Kidney (tissue), 14 donors: Measurements from ENCODE around the gene RINT1. TPM values are rescaled to one million over a fixed set of nuclear protein-coding genes. Genes with fewer than 3 reads are reported as not detected.

Source experiments
- DNase-seq, 5 donors: peaks; one replicate each; pipeline ENCODE4 v3.0.0-alpha.2; 2013 to 2020
- FAIRE-seq: peaks from 2 replicates; lab custom pipeline; 2012; peaks lifted over from hg19 to GRCh38; lab: Jason Lieb, UNC
- H3K27ac ChIP-seq, 2 donors: one replicate each; pipeline ENCODE4 v1.7.0; 2013; ENCODE audit warnings: low read depth in 2 of 2, low read length in 2 of 2, inconsistent platforms in 1 of 2
- H3K27me3 ChIP-seq: one replicate; pipeline ENCODE4 v1.7.1; 2013; ENCODE audit warnings: low read length, inconsistent platforms; ENCODE audit not compliant: control insufficient read depth, insufficient read depth
- H3K36me3 ChIP-seq, 3 donors: one replicate each; pipeline versions ENCODE4 v1.7.0 to v1.7.1; 2013; ENCODE audit warnings: low read length in 3 of 3, control low read depth in 1 of 3, inconsistent platforms in 1 of 3; ENCODE audit not compliant: insufficient read depth in 3 of 3, control insufficient read depth in 2 of 3
- H3K4me1 ChIP-seq, 3 donors: one replicate each; pipeline versions ENCODE4 v1.7.0 to v1.7.1; 2013; ENCODE audit warnings: low read length in 3 of 3, inconsistent platforms in 1 of 3, low read depth in 1 of 3; ENCODE audit not compliant: control insufficient read depth in 2 of 3, insufficient read depth in 2 of 3
- H3K4me3 ChIP-seq, 3 donors: one replicate each; pipeline versions ENCODE4 v1.7.0 to v1.8.1; 2013; ENCODE audit warnings: low read length in 3 of 3, control low read depth in 1 of 3, inconsistent platforms in 1 of 3
- H3K9ac ChIP-seq, 3 donors: one replicate each; pipeline versions ENCODE4 v1.7.0 to v1.7.1; 2013; ENCODE audit warnings: low read length in 3 of 3, control low read depth in 1 of 3, inconsistent platforms in 1 of 3
- H3K9me3 ChIP-seq, 3 donors: one replicate each; pipeline versions ENCODE4 v1.7.0 to v1.7.1; 2013; ENCODE audit warnings: low read length in 3 of 3, control low read depth in 1 of 3, inconsistent platforms in 1 of 3; ENCODE audit not compliant: control insufficient read depth in 2 of 3, insufficient read depth in 1 of 3
- intact Hi-C: fragments of 100-400 bp; cut with DNase I; formaldehyde crosslinking; loops from one replicate; pipeline ENCODE4 v1.11.1; 2022
- polyA plus RNA-seq: library from polyadenylated mRNA; stranded (reverse); fragments of 350-450 nt; fragmentation: Illumina TruSeq; extraction: RNeasy Lipid Tissue Mini Kit (QIAGEN cat#74804); gene quantifications from one replicate; pipeline ENCODE4 v1.2.3, GENCODE V29; 2014; ENCODE audit warnings: low read depth, low replicate concordance; ENCODE audit not compliant: insufficient read depth
- total RNA-seq: library from RNA; stranded (reverse); fragmentation: NEBNext Ultra II Directional; extraction: Animal tissue kit (Norgen Biotek cat#: 25700); gene quantifications from one replicate; pipeline ENCODE4 v1.2.1, GENCODE V29; 2021
- TF ChIP-seq, protein P1 (sequence below): IDR thresholded peaks from 3 replicates; pipeline ENCODE4 v1.5.1; 2012; ENCODE audit warnings: mild to moderate bottlenecking, moderate library complexity, borderline replicate concordance; ENCODE audit not compliant: insufficient read depth; ENCODE audit errors: extremely low read depth
- donor health status: control.
- donor health status: control.
- donor health status: control.
- donor health status: control.
- donor health status: control.
- donor health status: DM: yes; HTN: yes; CAD: no.
- donor health status: Normal renal cell carcinoma (clear cell type).

Gene RINT1
- total and polyA plus RNA-seq, 2 donors from 2014 or later, result 7.1 to 14.2 TPM

DNA sequence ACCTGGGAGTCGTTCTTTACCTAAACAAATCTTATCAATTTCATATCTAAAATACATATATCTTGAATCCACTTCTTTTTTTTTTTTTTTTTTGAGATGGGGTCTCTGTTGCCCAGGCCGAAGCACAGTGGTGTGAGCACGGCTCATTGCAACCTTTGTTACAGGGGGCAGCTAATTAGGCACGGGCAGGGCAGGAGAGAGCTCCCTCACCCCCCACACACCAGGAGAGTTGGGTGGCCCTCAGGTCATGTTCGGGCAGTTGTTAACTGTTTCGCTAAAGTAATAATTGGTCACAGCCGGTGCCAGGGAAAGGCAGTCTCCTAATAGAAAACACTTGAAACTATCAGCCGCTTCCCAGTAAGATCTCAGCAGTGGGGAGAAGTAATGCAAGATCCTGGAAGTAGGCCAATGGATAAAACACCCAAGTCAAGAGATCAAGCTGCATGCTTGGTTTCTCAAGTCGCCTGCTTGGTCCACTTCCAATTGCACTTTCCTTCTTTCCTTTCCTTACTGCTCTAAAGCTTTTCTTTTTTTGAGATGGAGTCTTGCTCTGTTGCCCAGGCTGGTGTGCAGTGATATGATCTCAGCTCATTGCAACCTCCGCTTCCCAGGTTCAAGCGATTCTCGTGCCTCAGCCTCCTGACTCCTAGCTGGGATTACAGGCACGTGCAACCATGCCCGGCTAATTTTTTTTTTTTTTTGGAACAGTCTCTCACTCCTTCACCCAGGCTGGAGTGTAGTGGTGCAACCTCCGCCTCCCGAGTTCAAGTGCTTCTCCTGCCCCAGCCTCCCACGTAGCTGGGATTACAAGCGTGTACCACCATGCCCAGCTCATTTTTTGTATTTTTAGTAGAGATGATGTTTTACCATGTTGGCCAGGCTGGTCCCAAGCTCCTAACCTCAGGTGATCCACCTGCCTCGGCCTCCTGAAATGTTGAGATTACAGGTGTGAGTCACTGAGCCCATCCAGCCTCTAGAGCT, 70.6 kb downstream of the RINT1 start:
- no peaks in the 10 kb centered on the region for H3K4me1 ChIP-seq
- H3K36me3 ChIP-seq, result no peaks in the 10 kb centered on the region
- intact Hi-C loops, result no loop called here
- peak in 1 of 5 donors; percentile 21 for DNase-seq
- no peak overlapping the region for H3K9ac ChIP-seq
- no peaks in the 10 kb centered on the region for H3K27me3 ChIP-seq
- no peak overlapping the region for H3K4me3 ChIP-seq
- no peak overlapping the region for H3K27ac ChIP-seq
- no peak for FAIRE-seq
- no peaks in the 10 kb centered on the region for H3K9me3 ChIP-seq
- TF ChIP-seq, protein P1, sequence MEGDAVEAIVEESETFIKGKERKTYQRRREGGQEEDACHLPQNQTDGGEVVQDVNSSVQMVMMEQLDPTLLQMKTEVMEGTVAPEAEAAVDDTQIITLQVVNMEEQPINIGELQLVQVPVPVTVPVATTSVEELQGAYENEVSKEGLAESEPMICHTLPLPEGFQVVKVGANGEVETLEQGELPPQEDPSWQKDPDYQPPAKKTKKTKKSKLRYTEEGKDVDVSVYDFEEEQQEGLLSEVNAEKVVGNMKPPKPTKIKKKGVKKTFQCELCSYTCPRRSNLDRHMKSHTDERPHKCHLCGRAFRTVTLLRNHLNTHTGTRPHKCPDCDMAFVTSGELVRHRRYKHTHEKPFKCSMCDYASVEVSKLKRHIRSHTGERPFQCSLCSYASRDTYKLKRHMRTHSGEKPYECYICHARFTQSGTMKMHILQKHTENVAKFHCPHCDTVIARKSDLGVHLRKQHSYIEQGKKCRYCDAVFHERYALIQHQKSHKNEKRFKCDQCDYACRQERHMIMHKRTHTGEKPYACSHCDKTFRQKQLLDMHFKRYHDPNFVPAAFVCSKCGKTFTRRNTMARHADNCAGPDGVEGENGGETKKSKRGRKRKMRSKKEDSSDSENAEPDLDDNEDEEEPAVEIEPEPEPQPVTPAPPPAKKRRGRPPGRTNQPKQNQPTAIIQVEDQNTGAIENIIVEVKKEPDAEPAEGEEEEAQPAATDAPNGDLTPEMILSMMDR, result no peak

DNA sequence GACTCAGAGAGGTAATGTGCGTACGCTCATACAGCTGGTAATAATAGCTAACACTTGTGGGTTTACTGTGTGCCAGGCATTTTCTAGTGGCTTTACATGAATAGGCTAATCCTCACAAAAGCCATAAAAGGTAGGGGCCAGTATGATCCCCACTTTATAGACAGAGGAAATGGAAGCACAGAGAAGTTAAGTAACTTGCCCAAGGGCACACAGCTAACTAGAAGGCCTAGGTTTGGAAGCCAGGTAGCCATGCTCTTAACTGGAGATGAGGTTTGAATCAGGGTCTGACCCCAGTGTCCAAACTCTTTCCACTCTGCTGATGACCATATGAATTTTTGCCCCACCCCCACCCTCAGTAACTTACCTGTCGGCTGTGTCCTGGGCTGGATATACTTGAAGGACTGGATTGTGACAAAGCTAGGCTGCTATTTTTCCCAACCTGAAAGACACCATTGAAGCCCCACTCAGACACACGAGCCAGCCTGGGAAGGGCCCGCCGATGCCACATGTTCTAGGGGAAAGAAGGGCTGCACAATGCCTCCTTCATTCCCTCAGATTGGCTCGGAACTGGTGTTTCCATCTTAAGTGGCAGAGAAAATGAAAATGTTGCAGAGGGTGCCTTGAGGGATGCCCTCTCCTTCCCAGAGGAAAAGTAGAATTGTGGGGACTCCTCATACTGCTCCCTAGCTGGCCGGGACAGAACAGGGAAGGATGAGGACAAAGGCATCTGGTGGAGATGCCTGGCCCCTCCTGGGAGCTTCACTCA, 78.3 kb downstream of the RINT1 start:
- H3K9ac ChIP-seq, result no peak overlapping the region
- H3K36me3 ChIP-seq, result peaks cover 0 to 12% (median 9%) of the 10 kb centered on the region in 3 donors
- no peak overlapping the region for H3K27ac ChIP-seq
- intact Hi-C loops, result no loop called here
- no peaks in the 10 kb centered on the region for H3K4me1 ChIP-seq
- H3K4me3 ChIP-seq, result no peak overlapping the region
- DNase-seq (no peak), FAIRE-seq (no peak)
- H3K27me3 ChIP-seq, result no peaks in the 10 kb centered on the region
- no peaks in the 10 kb centered on the region for H3K9me3 ChIP-seq
- TF ChIP-seq, protein P1, result no peak

DNA sequence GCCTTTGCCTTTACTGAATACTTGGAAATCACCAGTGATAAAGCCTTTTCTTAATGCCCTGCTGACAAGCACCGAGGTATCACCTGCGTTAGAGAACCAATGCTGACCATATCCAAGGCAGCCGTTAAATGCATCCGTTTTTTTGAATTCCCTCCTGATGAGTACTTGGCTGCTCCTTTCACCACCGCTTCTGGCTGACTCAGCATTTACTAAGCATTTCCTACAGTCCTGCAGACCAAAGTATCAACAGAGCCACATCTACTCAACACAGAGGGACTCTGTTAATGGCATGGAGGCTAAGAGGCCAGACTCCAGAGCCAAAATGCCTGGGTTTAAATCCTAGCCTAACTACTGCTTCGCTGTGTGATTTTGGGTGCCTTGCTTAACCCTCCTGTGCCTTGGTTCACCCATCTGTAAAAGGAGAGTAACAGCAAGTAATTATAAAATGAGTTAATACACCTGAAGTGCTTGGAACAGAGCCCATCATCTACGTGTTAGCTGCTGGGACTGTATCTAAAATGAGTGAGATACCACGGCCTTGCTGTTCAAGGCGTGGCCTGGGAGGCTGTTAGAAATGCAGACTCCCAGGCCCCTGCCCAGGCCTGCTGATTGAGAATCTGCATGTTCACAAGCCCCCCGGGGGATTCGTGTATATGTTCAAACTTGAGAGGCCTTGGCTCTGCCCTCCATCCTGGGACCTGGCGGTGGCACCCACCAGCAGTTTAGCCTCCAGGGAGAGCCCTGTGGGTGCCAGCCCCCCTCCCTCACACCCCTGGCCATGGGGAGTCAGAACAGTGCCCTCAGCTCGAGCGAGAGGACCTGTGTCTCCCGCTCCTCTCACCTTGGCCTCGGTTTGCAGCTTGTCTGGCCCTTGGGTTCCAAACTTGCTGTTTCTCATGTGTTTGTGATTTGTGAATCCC, 80.1 kb downstream of the RINT1 start:
- H3K27ac ChIP-seq, result no peak overlapping the region
- no peak for DNase-seq

More for the DNA sequence above, 80.1 kb downstream of the RINT1 start:
- Histone ChIP-seq H3K9me3 (no peaks in the 10 kb centered on the region), H3K27me3 (no peaks in the 10 kb centered on the region), H3K9ac (no peak overlapping the region), H3K4me3 (no peak overlapping the region), H3K36me3 (peaks cover 0 to 25% (median 9%) of the 10 kb centered on the region in 3 donors), H3K4me1 (no peaks in the 10 kb centered on the region)
- TF ChIP-seq, protein P1, result no peak
- intact Hi-C loops, result no loop called here
- FAIRE-seq, result no peak
